Measurements from ENCODE around the gene VAPA.

Gene VAPA

GRCh38 chr18:9913526-9914333, at the start of gene VAPA:
Gene VAPA, plus strand, starts transcription at chr18:9914016. Its CDS starts 241 bp downstream, at chr18:9914257.
- FAIRE-seq, result peak; percentile 99

GRCh38 chr18:9865764-9866490, 47.9 kb upstream of the VAPA start:
- no peak for FAIRE-seq
- no peak for DNase-seq (ENCODE audit: low spot score)

More at GRCh38 chr18:9913526-9914333, at the start of gene VAPA:
- DNase-seq (ENCODE audit: low spot score), result peak; percentile 100

- FAIRE-seq (no peak), DNase-seq (ENCODE audit: low spot score) (no peak)
Measured at GRCh38 chr18:9866627-9867026, 47.2 kb upstream of the VAPA start.

- FAIRE-seq, result no peak
- no peak for DNase-seq (ENCODE audit: low spot score)
Measured at GRCh38 chr18:9867071-9867594, 46.7 kb upstream of the VAPA start.

- FAIRE-seq (no peak), DNase-seq (ENCODE audit: low spot score) (no peak)
Measured at GRCh38 chr18:9868857-9869714, 44.7 kb upstream of the VAPA start.

GRCh38 chr18:9869715-9870430, 43.9 kb upstream of the VAPA start:
- FAIRE-seq (no peak), DNase-seq (ENCODE audit: low spot score) (peak; percentile 71)

- no peak for FAIRE-seq
- no peak for DNase-seq (ENCODE audit: low spot score)
Measured at GRCh38 chr18:9870431-9871008, 43.3 kb upstream of the VAPA start.

- FAIRE-seq (no peak), DNase-seq (ENCODE audit: low spot score) (no peak)
Measured at GRCh38 chr18:9871244-9871746, 42.5 kb upstream of the VAPA start.

GRCh38 chr18:9872823-9873222, 41.0 kb upstream of the VAPA start:
- DNase-seq (ENCODE audit: low spot score) (no peak), FAIRE-seq (no peak)

- FAIRE-seq, result no peak
Measured at GRCh38 chr18:9874728-9875127, 39.1 kb upstream of the VAPA start.

GRCh38 chr18:9876212-9876866, 37.5 kb upstream of the VAPA start:
- FAIRE-seq, result no peak
- no peak for DNase-seq (ENCODE audit: low spot score)

More at GRCh38 chr18:9874728-9875127, 39.1 kb upstream of the VAPA start:
- no peak for DNase-seq (ENCODE audit: low spot score)

- peak; percentile 34 for DNase-seq (ENCODE audit: low spot score)
- peak; percentile 55 for FAIRE-seq
Measured at GRCh38 chr18:9876867-9877654, 36.8 kb upstream of the VAPA start.

GRCh38 chr18:9877655-9878014, 36.2 kb upstream of the VAPA start:
- FAIRE-seq (no peak), DNase-seq (ENCODE audit: low spot score) (no peak)

GRCh38 chr18:9878095-9878494, 35.7 kb upstream of the VAPA start:
- no peak for DNase-seq (ENCODE audit: low spot score)
- no peak for FAIRE-seq

GRCh38 chr18:9878783-9879242, 35.0 kb upstream of the VAPA start:
- DNase-seq (ENCODE audit: low spot score) (no peak), FAIRE-seq (no peak)

- FAIRE-seq (no peak), DNase-seq (ENCODE audit: low spot score) (no peak)
Measured at GRCh38 chr18:9884090-9884489, 29.7 kb upstream of the VAPA start.

- FAIRE-seq, result no peak
Measured at GRCh38 chr18:9884532-9885140, 29.2 kb upstream of the VAPA start.

More at GRCh38 chr18:9884532-9885140, 29.2 kb upstream of the VAPA start:
- DNase-seq (ENCODE audit: low spot score), result no peak

All from urothelium cell line (cell line).